ENCODE results near the gene AADACL2. TPM values are rescaled to one million over a fixed set of nuclear protein-coding genes. Genes with fewer than 3 reads are reported as not detected.

The AADACL2 gene
- total and polyA plus RNA-seq, 2 of the 4 experiments (the other 2 are of a cell fraction) = not detected

DNA sequence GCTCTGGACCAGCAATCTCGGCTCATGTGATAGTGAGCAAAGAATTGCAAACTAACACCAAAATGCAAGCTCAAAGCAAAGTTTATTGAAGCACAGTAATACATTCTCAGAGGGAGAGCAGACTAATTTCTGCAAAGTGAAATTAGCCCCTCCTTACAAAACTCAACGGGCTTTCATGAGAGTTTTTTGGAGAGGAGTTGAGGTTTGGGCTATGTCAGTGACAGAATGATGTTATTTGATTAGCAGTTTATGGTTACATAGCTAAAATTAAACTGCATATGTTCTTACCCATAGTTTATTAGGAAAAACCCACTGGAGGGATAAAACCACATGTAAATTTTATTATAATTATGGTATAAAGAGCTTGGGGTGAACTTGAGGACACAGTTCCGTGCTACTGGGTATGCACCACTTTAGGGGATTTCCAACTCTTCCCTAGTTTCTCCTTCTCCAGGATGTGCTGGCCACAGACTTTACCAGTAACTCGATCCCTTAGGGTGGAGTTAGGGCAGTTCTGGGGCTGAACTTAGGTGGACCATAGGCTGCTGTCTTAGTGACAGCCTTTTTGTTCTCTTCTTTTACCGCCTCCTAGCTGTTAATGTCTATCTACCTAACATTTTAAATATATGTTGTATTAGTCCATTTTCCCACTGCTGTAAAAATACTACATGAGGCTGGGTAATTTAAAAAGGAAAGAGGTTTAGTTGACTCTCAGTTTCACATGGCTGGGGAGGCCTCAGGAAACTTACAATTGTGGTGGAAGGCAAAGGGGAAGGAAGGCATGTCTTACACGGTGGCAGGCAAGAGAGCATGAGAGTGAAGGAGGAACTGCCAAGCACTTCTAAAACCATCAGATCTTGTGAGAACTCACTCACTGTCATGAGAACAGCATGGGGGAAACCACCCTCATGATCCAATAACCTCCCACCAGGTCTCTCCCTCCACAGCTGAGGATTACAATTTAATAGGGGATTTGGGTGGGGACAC lies 8.9 kb upstream of the AADACL2 start:
- Histone ChIP-seq H3K56ac (ENCODE audit: extremely low read depth, insufficient read depth, low read length) (no peak overlapping the region), H2AK5ac (ENCODE audit: low read depth, low read length) (no peak overlapping the region), H2BK20ac (ENCODE audit: low read depth, low read length) (no peak overlapping the region), H3K23ac (ENCODE audit: low read depth, low read length) (no peak overlapping the region), H4K91ac (ENCODE audit: insufficient read depth, low read depth, low read length) (no peak overlapping the region), H3K27ac (ENCODE audit: insufficient read depth, low read length) (no peak overlapping the region), H3K9ac (ENCODE audit: low read depth, low read length) (no peak overlapping the region), H3K79me1 (ENCODE audit: low read depth in 1 of 2, low read length in 2 of 2) (no peaks in the 10 kb centered on the region), H3K4me1 (ENCODE audit: control insufficient read depth, insufficient read depth, low read length) (no peaks in the 10 kb centered on the region), H3K9me3 (ENCODE audit: control insufficient read depth, insufficient read depth, low read length) (no peaks in the 10 kb centered on the region), H3K4me3 (ENCODE audit: insufficient read depth, low read depth, low read length) (no peak overlapping the region), H4K5ac (ENCODE audit: low read depth, low read length) (no peak overlapping the region), H3K14ac (replicated peaks; ENCODE audit: low read depth, low read length) (no peak overlapping the region), H2BK120ac (ENCODE audit: low read depth, low read length) (no peak overlapping the region), H2BK15ac (ENCODE audit: low read depth, low read length) (no peak overlapping the region), H2AFZ (replicated peaks; ENCODE audit: low read length, poor library complexity) (no peak overlapping the region), H4K8ac (ENCODE audit: low read depth in 2 of 2, low read length in 2 of 2) (no peak overlapping the region), H3K4me2 (ENCODE audit: low read depth, low read length) (no peak overlapping the region), H2AK9ac (replicated peaks; ENCODE audit: low read depth, low read length, poor library complexity) (no peak overlapping the region), H3K4ac (ENCODE audit: low read depth, low read length) (no peak overlapping the region), H3K27me3 (ENCODE audit: control insufficient read depth, insufficient read depth, low read length) (no peaks in the 10 kb centered on the region), H3K36me3 (ENCODE audit: control insufficient read depth, insufficient read depth, low read length) (no peaks in the 10 kb centered on the region), H3K18ac (ENCODE audit: low read depth, low read length) (no peak overlapping the region), H3K9me1 (ENCODE audit: insufficient read depth, low read length) (no peaks in the 10 kb centered on the region), H2BK5ac (ENCODE audit: low read depth, low read length, poor library complexity, severe bottlenecking) (no peak overlapping the region), H4K20me1 (ENCODE audit: insufficient read depth, low read length) (no peaks in the 10 kb centered on the region)
- dilution Hi-C loops (cut with HindIII; ENCODE audit: low sequenced_read_pairs, unreplicated experiment) (no loop called here), intact Hi-C loops (cut with micrococcal nuclease) (no loop called here), in situ Hi-C loops (cut with MboI; ENCODE audit: low sequenced_read_pairs) (no loop called here)
- CTCF ChIA-PET = no interaction called here
- BruUV-seq (replicated peaks) = no TSS peak
- no peak for ATAC-seq (ENCODE audit: low read depth)
- WGBS, 2 experiments (ENCODE audit: extremely low coverage in 2 of 2, insufficient read length in 1 of 2) = no CpG with 5 or more reads among the region's 6 CpGs
- TF ChIP-seq MAFK (IDR thresholded peaks at IDR 0.05; ENCODE audit: low read depth, low read length) (no peak), NFE2L2 (IDR thresholded peaks at IDR 0.05; ENCODE audit: low read depth, low read length) (no peak), CEBPB (IDR thresholded peaks at IDR 0.05; ENCODE audit: low read depth, low read length) (no peak), ELK1 (IDR thresholded peaks at IDR 0.05; ENCODE audit: borderline replicate concordance, low read depth, low read length) (no peak), USF2 (IDR thresholded peaks at IDR 0.05; ENCODE audit: low read depth, low read length) (no peak), RCOR1 (IDR thresholded peaks at IDR 0.05; ENCODE audit: insufficient replicate concordance, low read length) (no peak), SMC3 (IDR thresholded peaks at IDR 0.05; ENCODE audit: low read depth, low read length) (no peak)
- POLR2A ChIA-PET (ENCODE audit: unreplicated experiment) = no interaction called here
- peak; percentile 42 for DNase-seq
